ENCODE results near the gene SLC17A2.
"Not testable (repeated sequence)": the region's sequence is repeated elsewhere in the genome, so short reads cannot be mapped to it uniquely, and the experiment has no call there.

Gene SLC17A2

DNA sequence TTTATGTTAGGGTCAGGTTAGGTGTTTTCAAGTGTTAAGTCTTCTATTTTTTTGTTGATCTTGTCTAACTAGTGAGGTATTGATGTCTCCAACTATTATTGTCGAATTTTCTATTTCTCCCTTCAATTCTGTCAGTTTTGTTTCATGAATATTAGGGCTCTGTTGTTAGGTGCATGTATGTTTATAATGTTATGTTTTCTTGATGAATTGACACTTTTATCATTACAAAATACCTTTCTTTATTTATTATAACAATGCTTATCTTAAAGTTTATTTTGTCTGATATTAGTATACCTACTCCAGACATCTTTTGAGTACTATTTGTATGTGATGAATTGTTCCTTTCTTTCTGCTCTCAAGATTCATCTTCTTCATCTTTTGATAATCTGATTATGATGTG is 19.2 kb upstream of the SLC17A2 start:
- H3K4me3 Mint-ChIP-seq: no peak overlapping the region
- no peak overlapping the region for H3K27ac Mint-ChIP-seq
- no peaks in the 10 kb centered on the region for H3K4me1 Mint-ChIP-seq
- TF ChIP-seq, protein P1, sequence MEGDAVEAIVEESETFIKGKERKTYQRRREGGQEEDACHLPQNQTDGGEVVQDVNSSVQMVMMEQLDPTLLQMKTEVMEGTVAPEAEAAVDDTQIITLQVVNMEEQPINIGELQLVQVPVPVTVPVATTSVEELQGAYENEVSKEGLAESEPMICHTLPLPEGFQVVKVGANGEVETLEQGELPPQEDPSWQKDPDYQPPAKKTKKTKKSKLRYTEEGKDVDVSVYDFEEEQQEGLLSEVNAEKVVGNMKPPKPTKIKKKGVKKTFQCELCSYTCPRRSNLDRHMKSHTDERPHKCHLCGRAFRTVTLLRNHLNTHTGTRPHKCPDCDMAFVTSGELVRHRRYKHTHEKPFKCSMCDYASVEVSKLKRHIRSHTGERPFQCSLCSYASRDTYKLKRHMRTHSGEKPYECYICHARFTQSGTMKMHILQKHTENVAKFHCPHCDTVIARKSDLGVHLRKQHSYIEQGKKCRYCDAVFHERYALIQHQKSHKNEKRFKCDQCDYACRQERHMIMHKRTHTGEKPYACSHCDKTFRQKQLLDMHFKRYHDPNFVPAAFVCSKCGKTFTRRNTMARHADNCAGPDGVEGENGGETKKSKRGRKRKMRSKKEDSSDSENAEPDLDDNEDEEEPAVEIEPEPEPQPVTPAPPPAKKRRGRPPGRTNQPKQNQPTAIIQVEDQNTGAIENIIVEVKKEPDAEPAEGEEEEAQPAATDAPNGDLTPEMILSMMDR (IDR thresholded peaks at IDR 0.05; ENCODE audit: unreplicated experiment in 3 of 3): no peak
- H3K27me3 Mint-ChIP-seq (ENCODE audit: low read depth): no peaks in the 10 kb centered on the region
- H3K9me3 Mint-ChIP-seq: peaks cover 10% of the 10 kb centered on the region
- no peaks in the 10 kb centered on the region for H3K36me3 Mint-ChIP-seq (ENCODE audit: low read depth)

DNA sequence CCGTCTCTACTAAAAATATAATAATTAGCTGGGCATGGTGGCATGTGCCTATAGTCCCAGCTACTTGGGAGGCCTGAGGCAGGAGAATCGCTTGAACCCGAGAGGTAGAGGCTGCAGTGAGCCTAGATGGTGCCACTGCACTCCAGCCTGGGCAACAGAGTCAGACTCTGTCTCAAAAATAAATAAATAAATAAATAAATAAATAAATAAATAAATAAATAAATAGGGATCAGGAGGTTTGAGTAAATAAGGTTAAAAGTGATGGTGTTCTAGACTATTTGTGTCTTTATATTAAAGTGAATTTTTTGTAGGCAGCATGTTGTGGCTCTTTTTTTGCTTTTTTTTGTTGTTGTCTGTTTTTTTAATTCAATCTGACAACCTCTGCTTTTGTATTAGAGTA is 17.0 kb upstream of the SLC17A2 start:
- not testable (repeated sequence) for H3K4me1 Mint-ChIP-seq; H3K27ac Mint-ChIP-seq; H3K27me3 Mint-ChIP-seq (ENCODE audit: low read depth); H3K4me3 Mint-ChIP-seq; H3K36me3 Mint-ChIP-seq (ENCODE audit: low read depth)
- peaks cover 10% of the 10 kb centered on the region for H3K9me3 Mint-ChIP-seq

DNA sequence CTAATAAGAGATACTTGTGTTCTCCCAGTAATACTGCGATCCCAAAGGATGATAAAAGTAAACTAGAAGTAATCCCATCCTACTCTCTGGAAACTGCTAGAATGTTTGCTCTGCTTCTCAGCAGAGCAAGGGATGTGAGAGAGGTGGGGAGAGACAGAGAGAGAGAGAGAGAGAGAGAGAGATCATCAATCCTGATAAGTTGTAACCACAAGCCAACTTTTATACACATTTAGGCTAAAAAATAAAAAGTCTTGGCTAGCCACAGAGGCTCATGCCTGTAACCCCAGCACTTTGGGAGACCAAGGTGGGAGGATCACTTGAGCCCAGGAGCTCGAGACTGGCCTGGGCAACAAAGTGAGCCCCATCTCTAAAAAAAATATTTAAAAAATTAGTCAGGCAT is 16.1 kb upstream of the SLC17A2 start:
- TF ChIP-seq, protein P1 (IDR thresholded peaks at IDR 0.05; ENCODE audit: unreplicated experiment in 3 of 3): no peak
- Mint-ChIP-seq H3K36me3 (ENCODE audit: low read depth) (no peaks in the 10 kb centered on the region), H3K27me3 (ENCODE audit: low read depth) (no peaks in the 10 kb centered on the region)

DNA sequence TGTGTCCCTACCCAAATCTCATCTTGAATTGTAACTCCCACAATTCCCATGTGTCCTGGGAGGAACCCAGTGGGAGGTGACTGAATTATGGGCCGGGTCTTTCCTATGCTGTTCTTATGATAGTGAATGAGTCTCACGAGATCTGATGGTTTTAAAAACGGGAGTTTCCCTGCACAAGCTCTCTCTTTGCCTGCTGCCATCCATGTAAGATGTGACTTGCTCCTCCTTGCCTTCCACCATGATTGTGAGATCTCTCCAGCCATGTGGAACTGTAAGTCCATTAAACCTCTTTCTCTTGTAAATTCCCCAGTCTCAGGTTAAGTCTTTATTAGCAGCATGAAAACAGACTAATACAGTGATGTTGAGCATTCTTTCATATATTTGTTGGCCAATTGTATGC is 15.2 kb upstream of the SLC17A2 start:
- H3K27me3 Mint-ChIP-seq (ENCODE audit: low read depth); H3K27ac Mint-ChIP-seq; H3K4me3 Mint-ChIP-seq; H3K36me3 Mint-ChIP-seq (ENCODE audit: low read depth); H3K4me1 Mint-ChIP-seq: not testable (repeated sequence)
- peaks cover 10% of the 10 kb centered on the region for H3K9me3 Mint-ChIP-seq

More for the DNA sequence above, 16.1 kb upstream of the SLC17A2 start:
- Mint-ChIP-seq H3K9me3 (peaks cover 10% of the 10 kb centered on the region), H3K27ac (no peak overlapping the region), H3K4me3 (no peak overlapping the region), H3K4me1 (no peaks in the 10 kb centered on the region)

DNA sequence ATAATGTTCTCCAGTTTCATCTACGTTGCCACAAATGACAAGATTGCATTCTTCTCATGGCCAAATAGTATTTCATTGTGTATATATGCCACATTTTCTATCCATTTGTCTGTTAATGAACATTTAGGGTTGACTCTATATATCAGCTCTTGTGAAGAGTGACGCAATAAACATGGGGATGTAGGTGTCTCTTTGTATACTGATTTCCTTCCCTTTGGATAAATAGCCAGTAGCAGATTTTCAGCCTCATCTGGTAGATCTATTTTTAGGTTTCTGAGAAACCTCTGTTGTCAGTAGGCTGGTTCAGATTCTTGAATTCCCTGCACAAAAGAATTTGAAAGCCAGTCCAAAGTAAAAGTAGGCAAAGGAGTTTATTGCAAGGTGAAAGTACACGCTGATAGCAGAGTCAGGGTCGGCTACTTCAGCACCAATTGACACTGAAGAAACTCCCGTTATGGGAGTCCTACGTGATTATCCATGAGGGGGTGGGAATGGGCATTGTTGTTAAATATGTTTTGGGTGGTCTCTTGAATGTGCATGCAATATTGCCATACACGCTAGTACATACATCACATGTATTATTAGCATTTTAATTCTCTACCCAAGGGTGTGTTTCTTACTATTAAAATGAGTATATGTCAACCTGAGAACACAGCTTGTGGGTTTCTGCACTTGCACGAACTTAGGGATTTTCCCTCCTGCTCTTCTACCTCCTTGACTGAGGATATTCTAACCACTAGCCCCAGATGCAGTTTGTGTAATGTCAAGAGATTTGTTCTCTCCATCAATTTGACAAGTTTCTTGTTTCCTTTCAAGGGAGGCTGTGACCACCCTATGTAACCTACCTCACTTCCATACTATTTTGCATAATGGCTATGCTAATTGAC is 14.4 kb upstream of the SLC17A2 start:
- Mint-ChIP-seq H3K4me1 (no peaks in the 10 kb centered on the region), H3K36me3 (ENCODE audit: low read depth) (no peaks in the 10 kb centered on the region)
- TF ChIP-seq, protein P1 (IDR thresholded peaks at IDR 0.05; ENCODE audit: unreplicated experiment in 3 of 3): no peak

DNA sequence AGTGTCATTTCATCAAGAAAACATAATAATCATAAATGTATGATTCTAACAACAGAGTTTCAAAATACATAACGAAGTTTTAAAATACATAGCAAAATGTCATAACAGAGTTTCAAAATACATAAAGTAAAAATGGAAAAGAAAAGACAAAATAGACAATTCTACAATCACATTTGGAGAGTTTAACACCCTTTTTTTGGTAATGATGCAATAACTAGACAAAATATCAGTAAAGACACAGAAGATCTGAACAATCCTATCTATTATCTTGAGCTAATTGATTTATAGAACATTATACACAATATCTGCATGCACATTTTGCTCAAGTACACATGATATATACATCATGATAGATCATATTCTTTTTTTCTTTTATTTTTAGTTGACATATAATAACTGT is 13.4 kb upstream of the SLC17A2 start:
- Mint-ChIP-seq H3K9me3 (peaks cover 6% of the 10 kb centered on the region), H3K27me3 (ENCODE audit: low read depth) (peaks cover 3% of the 10 kb centered on the region), H3K4me1 (no peaks in the 10 kb centered on the region), H3K27ac (no peak overlapping the region), H3K4me3 (no peak overlapping the region), H3K36me3 (ENCODE audit: low read depth) (no peaks in the 10 kb centered on the region)
- TF ChIP-seq, protein P1 (IDR thresholded peaks at IDR 0.05; ENCODE audit: unreplicated experiment in 3 of 3): no peak

More for the DNA sequence above, 14.4 kb upstream of the SLC17A2 start:
- H3K4me3 Mint-ChIP-seq: no peak overlapping the region
- no peak overlapping the region for H3K27ac Mint-ChIP-seq
- no peaks in the 10 kb centered on the region for H3K27me3 Mint-ChIP-seq (ENCODE audit: low read depth)
- peaks cover 6% of the 10 kb centered on the region for H3K9me3 Mint-ChIP-seq

DNA sequence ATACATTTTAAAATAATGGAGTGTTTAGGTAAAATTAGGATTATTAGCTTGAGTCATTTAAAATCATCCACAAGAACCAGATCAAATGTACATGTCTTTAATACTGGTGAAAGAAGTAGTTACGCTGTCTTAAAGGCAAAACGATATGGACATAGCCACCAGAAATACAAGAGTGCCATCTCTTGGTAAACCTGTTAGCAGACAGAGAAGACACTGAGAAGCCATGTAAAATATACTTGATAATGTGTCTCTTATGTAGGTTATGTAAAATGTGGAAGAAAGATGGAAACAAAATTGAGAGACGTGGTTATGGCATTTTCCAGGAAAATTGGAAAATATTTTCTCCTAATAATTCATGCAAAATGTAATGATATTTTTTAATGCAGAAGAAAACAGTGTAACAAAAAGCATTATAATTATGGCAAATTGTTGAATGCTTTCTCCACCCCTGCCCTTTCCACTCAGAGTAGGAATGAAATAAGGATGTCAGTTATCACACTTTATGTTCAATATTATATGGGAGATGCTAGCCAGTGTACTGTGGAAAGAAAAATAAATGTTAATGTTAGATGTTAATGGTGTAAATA is 12.2 kb upstream of the SLC17A2 start:
- TF ChIP-seq, protein P1 (IDR thresholded peaks at IDR 0.05; ENCODE audit: unreplicated experiment in 3 of 3): peak; percentile 53 to 64 (median 59)
- no peaks in the 10 kb centered on the region for H3K4me1 Mint-ChIP-seq
- H3K9me3 Mint-ChIP-seq: peaks cover 6% of the 10 kb centered on the region
- H3K36me3 Mint-ChIP-seq (ENCODE audit: low read depth): no peaks in the 10 kb centered on the region
- no peak overlapping the region for H3K27ac Mint-ChIP-seq
- no peak overlapping the region for H3K4me3 Mint-ChIP-seq
- peaks cover 3% of the 10 kb centered on the region for H3K27me3 Mint-ChIP-seq (ENCODE audit: low read depth)
